ENCODE measurements around the gene RCBTB2.
A peak's percentile ranks its signal among the peaks of the same experiment; 100 is the strongest.

The RCBTB2 gene

GRCh38 chr13:48528720-48529119, 4.2 kb downstream of the RCBTB2 start:
- DNase-seq = no peak

- DNase-seq = no peak
Measured at GRCh38 chr13:48527955-48528354, 4.9 kb downstream of the RCBTB2 start.

- DNase-seq = peak; percentile 63
Measured at GRCh38 chr13:48526286-48526685, 6.6 kb downstream of the RCBTB2 start.

GRCh38 chr13:48518083-48518482, 14.8 kb downstream of the RCBTB2 start:
- DNase-seq = no peak

GRCh38 chr13:48515732-48516131, 17.1 kb downstream of the RCBTB2 start:
- DNase-seq = no peak

- DNase-seq = no peak
Measured at GRCh38 chr13:48514793-48515192, 18.1 kb downstream of the RCBTB2 start.

- DNase-seq = no peak
Measured at GRCh38 chr13:48511621-48512230, 21.2 kb downstream of the RCBTB2 start.

GRCh38 chr13:48510698-48511097, 22.2 kb downstream of the RCBTB2 start:
- no peak for DNase-seq

- no peak for DNase-seq
Measured at GRCh38 chr13:48508011-48508410, 24.9 kb downstream of the RCBTB2 start.

- DNase-seq = no peak
Measured at GRCh38 chr13:48507021-48507420, 25.9 kb downstream of the RCBTB2 start.

GRCh38 chr13:48506092-48506701, 26.7 kb downstream of the RCBTB2 start:
- DNase-seq = no peak

GRCh38 chr13:48505597-48506091, 27.2 kb downstream of the RCBTB2 start:
- DNase-seq = peak; percentile 80

- DNase-seq = peak; percentile 61
Measured at GRCh38 chr13:48505012-48505411, 27.9 kb downstream of the RCBTB2 start.

GRCh38 chr13:48504606-48505005, 28.3 kb downstream of the RCBTB2 start:
- no peak for DNase-seq

- no peak for DNase-seq
Measured at GRCh38 chr13:48502601-48503319, 30.1 kb downstream of the RCBTB2 start.

GRCh38 chr13:48501705-48502104, 31.2 kb downstream of the RCBTB2 start:
- no peak for DNase-seq

GRCh38 chr13:48500652-48501197, 32.2 kb downstream of the RCBTB2 start:
- no peak for DNase-seq

GRCh38 chr13:48497669-48498068, 35.2 kb downstream of the RCBTB2 start:
- DNase-seq = no peak

- peak; percentile 61 for DNase-seq
Measured at GRCh38 chr13:48496271-48497161, 36.4 kb downstream of the RCBTB2 start.

- DNase-seq = no peak
Measured at GRCh38 chr13:48494874-48495273, 38.0 kb downstream of the RCBTB2 start.

- no peak for DNase-seq
Measured at GRCh38 chr13:48493851-48494250, 39.0 kb downstream of the RCBTB2 start.

- DNase-seq = peak; percentile 73
Measured at GRCh38 chr13:48493066-48493765, 39.7 kb downstream of the RCBTB2 start.

Measured in CD4-positive, alpha-beta T cell treated with Interleukin-17A for 1 hour (primary cell).